Airway epithelial cell (primary cell): ENCODE data around the gene ZNF470. TPM values are rescaled to one million over a fixed set of nuclear protein-coding genes. Genes with fewer than 3 reads are reported as not detected.

ENCODE experiments used
- total RNA-seq: library from RNA; depleted of rRNA; stranded (reverse); fragments of >200 nt; gene quantifications from 2 replicates; pipeline ENCODE4 v1.2.3, GENCODE V29; 2015

Gene ZNF470
- 1.2 and 1.3 TPM in 2 replicates for total RNA-seq

DNA sequence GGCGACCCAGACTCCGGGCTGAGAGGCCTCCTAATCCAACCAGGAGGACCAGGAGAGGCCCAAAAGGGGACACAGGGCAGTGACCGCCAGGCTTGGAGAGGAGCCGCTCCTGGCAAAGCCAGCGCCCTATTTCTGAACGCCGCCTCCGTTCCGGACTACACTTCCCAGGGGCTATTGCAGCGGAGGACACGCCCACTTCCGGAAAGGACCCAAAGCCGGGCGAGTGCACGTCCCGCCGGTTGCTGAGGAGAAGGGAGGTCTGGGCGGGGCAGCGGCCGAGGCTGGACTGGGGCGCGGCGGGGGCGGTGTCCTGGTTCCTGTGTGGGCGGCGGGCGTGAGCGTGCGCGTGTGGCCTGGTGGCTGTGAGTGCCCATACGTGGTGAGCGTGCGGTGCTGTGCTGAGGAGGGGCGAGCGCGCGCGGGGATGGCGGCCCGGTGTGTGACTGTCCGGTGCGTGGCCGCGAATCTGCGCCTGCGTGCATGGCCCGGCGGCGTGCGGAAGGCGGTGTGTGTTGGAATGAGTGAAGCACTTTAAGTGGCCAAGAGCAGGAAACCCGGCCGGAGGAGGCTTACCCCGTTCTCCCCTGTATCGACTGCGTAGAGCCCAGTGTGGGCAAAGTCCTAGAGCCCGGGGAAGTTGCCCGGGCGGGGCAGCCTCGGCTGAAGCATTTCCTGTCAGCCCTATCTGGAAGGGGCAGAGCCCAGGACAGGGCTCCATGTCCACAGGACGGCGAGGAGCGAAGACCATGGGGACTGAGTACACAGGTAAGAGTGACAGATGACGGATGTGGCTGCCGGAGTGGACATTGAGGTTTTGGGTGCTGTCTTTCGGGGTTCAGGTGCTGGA, at the start of gene ZNF470:
ZNF470 (plus strand) TSS at position 195 of the 847 bp plus-strand sequence. CDS start 2,844 bp downstream, outside the sequence.

DNA sequence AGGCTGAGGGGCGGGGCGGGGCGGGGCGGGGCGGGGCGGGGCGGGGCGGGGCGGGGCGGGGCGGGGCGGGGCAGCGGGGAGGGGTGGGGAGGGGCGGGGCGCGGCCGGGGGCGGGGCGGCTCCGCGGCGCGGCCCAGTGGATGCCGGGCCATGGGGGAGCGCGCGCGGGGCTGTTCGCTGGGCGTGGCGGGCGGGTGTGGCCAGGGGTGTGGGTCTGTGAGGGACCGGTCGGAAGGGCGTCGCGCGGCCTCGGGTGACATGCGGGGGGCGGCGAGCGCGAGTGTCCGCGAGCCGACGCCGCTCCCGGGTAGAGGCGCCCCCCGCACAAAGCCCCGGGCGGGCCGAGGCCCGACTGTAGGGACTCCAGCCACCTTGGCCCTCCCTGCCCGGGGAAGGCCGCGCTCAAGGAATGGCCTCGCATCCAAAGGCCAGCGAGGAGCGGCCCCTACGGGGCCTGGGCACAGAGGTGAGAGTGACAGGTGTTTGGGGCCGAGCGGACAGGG, 28.5 kb upstream of the ZNF470 start, which contains the start of gene ZFP28:
ZFP28 (plus strand) TSS at position 188 of the 503 bp plus-strand sequence; CDS start at position 259, 71 bp downstream.

DNA sequence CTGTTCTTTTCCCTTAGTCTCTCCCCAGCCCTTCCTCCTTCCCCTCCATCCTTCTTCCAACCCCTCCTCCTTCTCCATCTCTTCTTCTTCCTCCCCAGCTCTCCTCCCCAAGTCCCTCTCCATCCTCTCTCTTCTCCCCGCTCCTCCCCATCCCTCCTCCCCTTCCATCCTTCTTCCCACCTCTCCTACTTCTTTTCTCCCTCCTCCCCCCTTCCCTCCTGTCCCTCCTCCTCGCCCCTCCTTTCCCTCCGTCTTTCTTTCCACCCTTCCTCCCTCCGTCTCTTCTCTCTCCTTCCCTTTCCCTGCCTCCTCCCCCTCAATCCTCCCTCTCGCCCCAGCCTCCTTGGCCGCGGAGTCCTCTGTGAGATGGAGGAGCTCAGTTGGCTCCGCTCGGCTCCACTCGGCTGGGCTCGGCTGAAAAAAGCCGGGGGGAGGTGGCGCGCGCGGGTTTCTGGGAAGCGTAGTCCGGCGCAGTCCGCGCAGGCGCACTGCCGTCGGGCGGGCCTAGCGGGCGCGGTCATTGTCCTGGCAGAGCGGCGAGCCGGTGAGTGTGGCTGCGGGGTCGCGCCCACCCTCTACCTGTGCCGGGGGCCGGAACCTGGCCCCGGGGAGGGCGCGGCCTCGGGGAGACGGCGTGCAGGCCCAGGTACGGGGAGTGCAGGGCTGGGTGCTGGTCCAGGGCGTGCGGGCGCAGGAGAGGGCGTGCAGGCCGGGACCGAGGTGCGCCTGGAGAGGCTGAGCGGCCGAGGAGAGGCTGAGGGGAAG, 27.7 kb downstream of the ZNF470 start, which contains the start of gene ZNF71:
ZNF71 (plus strand) TSS at position 520 of the 765 bp plus-strand sequence. CDS start 6,257 bp downstream, outside the sequence.

Other genes starting within 250 kb of the ZNF470 start
- gene ZNF582, start 173.9 kb upstream of the ZNF470 start, total RNA-seq: 4.1 and 4.4 TPM in 2 replicates
- gene ZNF583, start 163.1 kb upstream of the ZNF470 start, total RNA-seq: 2.5 and 2.7 TPM in 2 replicates
- gene ZNF667, start 90.1 kb upstream of the ZNF470 start, total RNA-seq: 1.4 and 2.2 TPM in 2 replicates
- 0.46 and 0.99 TPM in 2 replicates for gene ZNF471, start 59.6 kb upstream of the ZNF470 start, total RNA-seq
- gene ZFP28, start 28.5 kb upstream of the ZNF470 start, total RNA-seq: 4.5 and 5.0 TPM in 2 replicates
- gene ZNF71, start 27.8 kb downstream of the ZNF470 start, total RNA-seq: 6.6 and 7.3 TPM in 2 replicates
- gene SMIM17, start 75.7 kb downstream of the ZNF470 start, total RNA-seq: not detected in 2 replicates
- 0.14 and 0.21 TPM in 2 replicates for gene ZNF835, start 104.3 kb downstream of the ZNF470 start, total RNA-seq